HepG2 (cell line): ENCODE measurements around the gene CYSRT1. TPM values are rescaled to one million over a fixed set of nuclear protein-coding genes. Genes with fewer than 3 reads are reported as not detected.

ENCODE experiments used
- CEBPB ChIP-seq: IDR thresholded peaks from 2 replicates; pipeline ENCODE4 v1.6.1; 2011; ENCODE audit warnings: low read depth, low read length, improper control_type of control experiment, borderline replicate concordance
- ETV5 ChIP-seq: IDR thresholded peaks from 2 replicates; pipeline ENCODE4 v1.6.1; 2018; ENCODE audit warnings: missing biosample characterization, missing genetic modification reagents, inconsistent platforms, borderline replicate concordance
- HNF4A ChIP-seq: sonication (generic); formaldehyde crosslinking; IDR thresholded peaks from 2 replicates; pipeline ENCODE4 v1.4.0; 2020; ENCODE audit warnings: missing genetic modification reagents
- KDM3A ChIP-seq: IDR thresholded peaks from 2 replicates; pipeline ENCODE4 v1.6.1; 2018; ENCODE audit warnings: low read depth, missing compliant biosample characterization
- KLF13 ChIP-seq: sonication (generic); formaldehyde crosslinking; IDR thresholded peaks from 2 replicates; pipeline ENCODE4 v1.4.0; 2020; ENCODE audit warnings: mild to moderate bottlenecking, missing genetic modification reagents
- MEIS1 ChIP-seq: sonication (generic); formaldehyde crosslinking; IDR thresholded peaks from 2 replicates; pipeline ENCODE4 v1.9.0; 2021; ENCODE audit warnings: mild to moderate bottlenecking, missing genetic modification reagents, moderate library complexity, borderline replicate concordance
- MIXL1 ChIP-seq: IDR thresholded peaks from 2 replicates; pipeline ENCODE4 v1.6.1; 2016
- MTF1 ChIP-seq: sonication (generic); formaldehyde crosslinking; IDR thresholded peaks from 2 replicates; pipeline ENCODE4 v1.5.0; 2020; ENCODE audit warnings: missing genetic modification reagents
- MYC ChIP-seq: sonication (generic); formaldehyde crosslinking; IDR thresholded peaks from 2 replicates; pipeline ENCODE4 v1.9.0; 2021; ENCODE audit warnings: missing genetic modification reagents, borderline replicate concordance
- ONECUT2 ChIP-seq: sonication (generic); formaldehyde crosslinking; IDR thresholded peaks from 2 replicates; pipeline ENCODE4 v1.4.0; 2020; ENCODE audit warnings: missing genetic modification reagents
- PHF8 ChIP-seq: sonication (generic); formaldehyde crosslinking; IDR thresholded peaks from 2 replicates; pipeline ENCODE4 v1.5.0; 2020; ENCODE audit warnings: missing genetic modification reagents
- POLR2A ChIP-seq, 2 experiments: IDR thresholded peaks; 2 replicates each; pipeline ENCODE4 v1.6.1; 2011; ENCODE audit warnings: low read depth in 2 of 2, low read length in 2 of 2, mild to moderate bottlenecking in 1 of 2, moderate library complexity in 1 of 2; ENCODE audit not compliant: insufficient read depth in 1 of 2
- RBM22 ChIP-seq: fragments of 200-400 bp; formaldehyde crosslinking; optimal IDR thresholded peaks from 2 replicates; pipeline ENCODE3; 2017; ENCODE audit warnings: mild to moderate bottlenecking, low read length, moderate library complexity
- ZNF326 ChIP-seq: sonication (generic); formaldehyde crosslinking; IDR thresholded peaks from 2 replicates; pipeline ENCODE4 v1.4.0; 2020; ENCODE audit warnings: missing genetic modification reagents, borderline replicate concordance
- ZNF354B ChIP-seq: sonication (generic); formaldehyde crosslinking; IDR thresholded peaks from 2 replicates; pipeline ENCODE4 v1.8.0; 2022; ENCODE audit warnings: mild to moderate bottlenecking, missing genetic modification reagents
- ZNF510 ChIP-seq: sonication (generic); formaldehyde crosslinking; IDR thresholded peaks from 2 replicates; pipeline ENCODE4 v1.4.0; 2020; ENCODE audit warnings: low read depth, mild to moderate bottlenecking, missing genetic modification reagents
- ZNF644 ChIP-seq: IDR thresholded peaks from 2 replicates; pipeline ENCODE4 v1.6.1; 2016; ENCODE audit warnings: low read depth
- ZNF678 ChIP-seq: sonication (generic); formaldehyde crosslinking; IDR thresholded peaks from 2 replicates; pipeline ENCODE4 v1.4.0; 2020; ENCODE audit warnings: mild to moderate bottlenecking, missing genetic modification reagents
- polyA plus RNA-seq, 8 experiments: library from polyadenylated mRNA; depleted of rRNA in 3 of 8; stranded (reverse) in 7 of 8; unstranded in 1 of 8; fragments of >200 nt; fragmentation: Illumina TruSeq in 4 of 8; extraction: Trizol in 4 of 8; gene quantifications; 2 replicates each; pipeline versions ENCODE4 v1.2.1 to v1.2.3, GENCODE V29; 2011 to 2016; ENCODE audit warnings: low read depth in 4 of 8, missing spikeins in 1 of 8, mixed read lengths in 1 of 8; ENCODE audit not compliant: insufficient read depth in 1 of 8
- total RNA-seq, 5 experiments: library from RNA; depleted of rRNA; stranded (reverse); fragments of >200 nt; fragmentation: Illumina TruSeq; extraction: Trizol; gene quantifications; 2 replicates each; pipeline ENCODE4 v1.2.3, GENCODE V29; 2016; ENCODE audit warnings: low read depth in 1 of 5
- TF ChIP-seq, protein P1 (sequence below): IDR thresholded peaks from 2 replicates; pipeline ENCODE4 v1.6.1; 2016; ENCODE audit warnings: low read depth, borderline replicate concordance
- TF ChIP-seq, protein P2 (sequence below): sonication (generic); formaldehyde crosslinking; IDR thresholded peaks from 2 replicates; pipeline ENCODE4 v1.8.0; 2022; ENCODE audit warnings: missing genetic modification reagents, mild to moderate bottlenecking, moderate library complexity, borderline replicate concordance
- TF ChIP-seq, protein P3 (sequence below): sonication (generic); formaldehyde crosslinking; IDR thresholded peaks from 2 replicates; pipeline ENCODE4 v1.5.0; 2020; ENCODE audit warnings: missing genetic modification reagents
- TF ChIP-seq, protein P4 (sequence below): sonication (generic); formaldehyde crosslinking; conservative IDR thresholded peaks from 2 replicates; pipeline ENCODE4 v1.8.1; 2023; ENCODE audit warnings: missing genetic modification reagents
- TF ChIP-seq, protein P5 (sequence below): sonication (generic); formaldehyde crosslinking; IDR thresholded peaks from 2 replicates; pipeline ENCODE4 v1.4.0; 2020; ENCODE audit warnings: low read depth, mild to moderate bottlenecking, missing genetic modification reagents

CYSRT1 gene
- total and polyA plus RNA-seq, 2 of the 13 experiments (the other 11 are each of a cell fraction or from before 2014, with no cell fraction given): 1.5 to 2.1 TPM

DNA sequence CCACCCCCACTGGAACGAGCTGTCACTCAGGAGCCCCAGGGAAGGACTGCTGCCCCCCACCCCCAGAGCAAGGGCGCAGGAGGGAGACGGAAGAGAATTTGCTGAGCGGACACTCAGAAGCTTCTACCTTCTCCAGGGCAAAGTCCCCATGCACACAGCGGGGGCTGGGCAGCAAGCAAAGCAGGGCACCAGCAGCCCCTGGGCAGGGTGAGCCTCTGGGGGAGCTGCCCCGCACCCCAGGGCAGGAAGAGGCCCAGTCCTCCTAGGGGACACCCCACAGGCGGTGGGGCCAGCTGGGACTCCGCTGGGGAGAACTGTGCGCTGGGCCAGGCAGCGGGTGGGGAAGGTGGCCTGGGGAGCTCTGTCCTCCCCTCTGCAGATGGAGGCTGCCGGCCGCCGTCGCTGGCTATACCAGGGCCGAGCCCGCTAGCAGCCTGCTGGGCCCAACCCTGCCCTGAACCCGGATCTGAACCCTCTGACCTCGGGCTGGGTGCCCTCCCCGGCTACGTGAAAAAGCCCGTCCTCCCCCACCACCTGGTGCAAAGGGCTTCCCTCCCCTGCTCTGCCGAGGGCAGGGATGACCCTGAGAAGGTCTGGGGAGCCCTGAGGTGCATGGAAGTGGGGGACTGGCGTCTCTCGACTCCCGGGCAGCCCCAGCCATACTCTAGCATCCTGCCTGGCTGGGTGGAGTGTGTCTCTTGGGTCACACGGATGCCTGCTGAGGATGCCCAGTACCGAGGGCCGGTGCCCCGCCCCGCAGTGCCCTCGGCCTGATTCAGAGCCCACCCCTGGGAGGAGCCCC lies 5.1 kb downstream of the CYSRT1 start (continued):
- TF ChIP-seq, protein P1, sequence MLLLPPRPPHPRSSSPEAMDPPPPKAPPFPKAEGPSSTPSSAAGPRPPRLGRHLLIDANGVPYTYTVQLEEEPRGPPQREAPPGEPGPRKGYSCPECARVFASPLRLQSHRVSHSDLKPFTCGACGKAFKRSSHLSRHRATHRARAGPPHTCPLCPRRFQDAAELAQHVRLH: peak; percentile 63; the same call in 1 of the 2 replicates
- TF ChIP-seq MTF1: no peak
- TF ChIP-seq KDM3A (CRISPR knock-in tag): no peak
- TF ChIP-seq PHF8 (CRISPR knock-in tag): no peak
- TF ChIP-seq RBM22: no peak
- TF ChIP-seq, protein P2, sequence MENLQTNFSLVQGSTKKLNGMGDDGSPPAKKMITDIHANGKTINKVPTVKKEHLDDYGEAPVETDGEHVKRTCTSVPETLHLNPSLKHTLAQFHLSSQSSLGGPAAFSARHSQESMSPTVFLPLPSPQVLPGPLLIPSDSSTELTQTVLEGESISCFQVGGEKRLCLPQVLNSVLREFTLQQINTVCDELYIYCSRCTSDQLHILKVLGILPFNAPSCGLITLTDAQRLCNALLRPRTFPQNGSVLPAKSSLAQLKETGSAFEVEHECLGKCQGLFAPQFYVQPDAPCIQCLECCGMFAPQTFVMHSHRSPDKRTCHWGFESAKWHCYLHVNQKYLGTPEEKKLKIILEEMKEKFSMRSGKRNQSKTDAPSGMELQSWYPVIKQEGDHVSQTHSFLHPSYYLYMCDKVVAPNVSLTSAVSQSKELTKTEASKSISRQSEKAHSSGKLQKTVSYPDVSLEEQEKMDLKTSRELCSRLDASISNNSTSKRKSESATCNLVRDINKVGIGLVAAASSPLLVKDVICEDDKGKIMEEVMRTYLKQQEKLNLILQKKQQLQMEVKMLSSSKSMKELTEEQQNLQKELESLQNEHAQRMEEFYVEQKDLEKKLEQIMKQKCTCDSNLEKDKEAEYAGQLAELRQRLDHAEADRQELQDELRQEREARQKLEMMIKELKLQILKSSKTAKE: no peak; the same call in 1 of the 2 replicates
- TF ChIP-seq, protein P3, sequence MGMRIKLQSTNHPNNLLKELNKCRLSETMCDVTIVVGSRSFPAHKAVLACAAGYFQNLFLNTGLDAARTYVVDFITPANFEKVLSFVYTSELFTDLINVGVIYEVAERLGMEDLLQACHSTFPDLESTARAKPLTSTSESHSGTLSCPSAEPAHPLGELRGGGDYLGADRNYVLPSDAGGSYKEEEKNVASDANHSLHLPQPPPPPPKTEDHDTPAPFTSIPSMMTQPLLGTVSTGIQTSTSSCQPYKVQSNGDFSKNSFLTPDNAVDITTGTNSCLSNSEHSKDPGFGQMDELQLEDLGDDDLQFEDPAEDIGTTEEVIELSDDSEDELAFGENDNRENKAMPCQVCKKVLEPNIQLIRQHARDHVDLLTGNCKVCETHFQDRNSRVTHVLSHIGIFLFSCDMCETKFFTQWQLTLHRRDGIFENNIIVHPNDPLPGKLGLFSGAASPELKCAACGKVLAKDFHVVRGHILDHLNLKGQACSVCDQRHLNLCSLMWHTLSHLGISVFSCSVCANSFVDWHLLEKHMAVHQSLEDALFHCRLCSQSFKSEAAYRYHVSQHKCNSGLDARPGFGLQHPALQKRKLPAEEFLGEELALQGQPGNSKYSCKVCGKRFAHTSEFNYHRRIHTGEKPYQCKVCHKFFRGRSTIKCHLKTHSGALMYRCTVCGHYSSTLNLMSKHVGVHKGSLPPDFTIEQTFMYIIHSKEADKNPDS: no peak; the same call in 1 of the 2 replicates
- TF ChIP-seq, protein P4, sequence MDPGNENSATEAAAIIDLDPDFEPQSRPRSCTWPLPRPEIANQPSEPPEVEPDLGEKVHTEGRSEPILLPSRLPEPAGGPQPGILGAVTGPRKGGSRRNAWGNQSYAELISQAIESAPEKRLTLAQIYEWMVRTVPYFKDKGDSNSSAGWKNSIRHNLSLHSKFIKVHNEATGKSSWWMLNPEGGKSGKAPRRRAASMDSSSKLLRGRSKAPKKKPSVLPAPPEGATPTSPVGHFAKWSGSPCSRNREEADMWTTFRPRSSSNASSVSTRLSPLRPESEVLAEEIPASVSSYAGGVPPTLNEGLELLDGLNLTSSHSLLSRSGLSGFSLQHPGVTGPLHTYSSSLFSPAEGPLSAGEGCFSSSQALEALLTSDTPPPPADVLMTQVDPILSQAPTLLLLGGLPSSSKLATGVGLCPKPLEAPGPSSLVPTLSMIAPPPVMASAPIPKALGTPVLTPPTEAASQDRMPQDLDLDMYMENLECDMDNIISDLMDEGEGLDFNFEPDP (CRISPR knock-in tag): no peak
- no peak for TF ChIP-seq MEIS1 (CRISPR knock-in tag)
- TF ChIP-seq ETV5 (CRISPR knock-in tag): peak; percentile 50; the same call in 1 of the 2 replicates
- TF ChIP-seq ZNF326: peak; percentile 32; the same call in 1 of the 2 replicates
- no peak for TF ChIP-seq ZNF354B
- no peak for TF ChIP-seq ZNF510 (CRISPR knock-in tag)
- no peak for TF ChIP-seq ZNF644 (CRISPR knock-in tag)
- TF ChIP-seq, protein P5, sequence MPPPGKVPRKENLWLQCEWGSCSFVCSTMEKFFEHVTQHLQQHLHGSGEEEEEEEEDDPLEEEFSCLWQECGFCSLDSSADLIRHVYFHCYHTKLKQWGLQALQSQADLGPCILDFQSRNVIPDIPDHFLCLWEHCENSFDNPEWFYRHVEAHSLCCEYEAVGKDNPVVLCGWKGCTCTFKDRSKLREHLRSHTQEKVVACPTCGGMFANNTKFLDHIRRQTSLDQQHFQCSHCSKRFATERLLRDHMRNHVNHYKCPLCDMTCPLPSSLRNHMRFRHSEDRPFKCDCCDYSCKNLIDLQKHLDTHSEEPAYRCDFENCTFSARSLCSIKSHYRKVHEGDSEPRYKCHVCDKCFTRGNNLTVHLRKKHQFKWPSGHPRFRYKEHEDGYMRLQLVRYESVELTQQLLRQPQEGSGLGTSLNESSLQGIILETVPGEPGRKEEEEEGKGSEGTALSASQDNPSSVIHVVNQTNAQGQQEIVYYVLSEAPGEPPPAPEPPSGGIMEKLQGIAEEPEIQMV (CRISPR knock-in tag): peak; percentile 26; the same call in 1 of the 2 replicates
- no peak for TF ChIP-seq ONECUT2
- TF ChIP-seq KLF13 (CRISPR knock-in tag): 0 out of 2 replicates have a peak, but pooled peaks have one; percentile 33
- no peak; a peak in 1 of 4 replicates for TF ChIP-seq POLR2A (IDR thresholded peaks at IDR 0.05; ENCODE audit: insufficient read depth in 1 of 2, low read depth in 2 of 2, low read length in 2 of 2)
- TF ChIP-seq MYC (CRISPR knock-in tag): no peak
- peak; percentile 30 for TF ChIP-seq HNF4A (CRISPR knock-in tag)
- TF ChIP-seq MIXL1 (CRISPR knock-in tag): no peak
- 0 out of 2 replicates have a peak, but pooled peaks have one; percentile 55 for TF ChIP-seq ZNF678 (CRISPR knock-in tag)
- no peak for TF ChIP-seq CEBPB
